T-helper 22 cell (primary cell): ENCODE results near the gene SRGAP1.
"Not testable (repeated sequence)": the region's sequence is repeated elsewhere in the genome, so short reads cannot be mapped to it uniquely, and the experiment has no call there.

Experiments used
- DNase-seq: peaks from one replicate; pipeline ENCODE4 v3.0.0-alpha.2; 2020; ENCODE audit warnings: low read depth

SRGAP1 gene

DNA sequence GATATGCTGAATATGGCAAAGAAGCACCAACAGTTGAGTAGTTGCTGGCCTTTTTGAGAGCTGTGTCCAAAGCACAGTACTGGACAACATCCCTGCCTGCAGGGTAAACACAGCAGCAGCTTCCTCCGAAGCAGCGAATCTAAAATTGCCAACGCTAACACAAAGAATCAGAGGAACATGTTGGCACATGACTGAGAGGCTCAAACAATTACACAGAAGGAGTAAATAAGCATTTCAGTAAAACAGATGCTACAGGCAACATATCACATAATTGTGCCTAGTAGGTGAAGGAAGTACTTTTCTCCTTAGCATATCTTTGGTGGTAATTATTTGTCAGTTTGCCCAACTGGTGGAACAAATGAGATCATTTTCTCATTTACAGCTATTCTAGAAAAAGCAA is 325.5 kb downstream of the SRGAP1 start:
- no peak for DNase-seq

GRCh38 chr12:64170730-64171129 is 326.2 kb downstream of the SRGAP1 start:
- no peak for DNase-seq

DNA sequence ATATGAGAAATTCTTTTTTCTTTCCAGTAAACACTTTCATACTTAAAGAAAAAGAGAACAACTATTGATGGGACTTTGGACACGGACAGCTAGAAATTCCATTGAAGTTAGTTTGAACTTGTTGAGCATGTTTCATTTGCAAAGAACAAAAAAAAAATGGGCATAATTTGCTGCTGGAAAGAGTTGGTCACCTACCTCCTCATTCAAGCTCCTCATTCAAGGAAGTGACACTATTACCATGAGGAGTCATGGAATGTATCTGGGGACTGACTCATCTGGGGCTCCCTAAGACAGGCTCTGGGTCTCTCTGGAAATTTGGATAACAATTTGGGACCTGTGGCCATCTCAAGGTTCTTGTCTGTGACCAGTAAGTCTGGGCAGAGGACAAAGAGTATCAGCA is 327.2 kb downstream of the SRGAP1 start:
- DNase-seq: no peak

DNA sequence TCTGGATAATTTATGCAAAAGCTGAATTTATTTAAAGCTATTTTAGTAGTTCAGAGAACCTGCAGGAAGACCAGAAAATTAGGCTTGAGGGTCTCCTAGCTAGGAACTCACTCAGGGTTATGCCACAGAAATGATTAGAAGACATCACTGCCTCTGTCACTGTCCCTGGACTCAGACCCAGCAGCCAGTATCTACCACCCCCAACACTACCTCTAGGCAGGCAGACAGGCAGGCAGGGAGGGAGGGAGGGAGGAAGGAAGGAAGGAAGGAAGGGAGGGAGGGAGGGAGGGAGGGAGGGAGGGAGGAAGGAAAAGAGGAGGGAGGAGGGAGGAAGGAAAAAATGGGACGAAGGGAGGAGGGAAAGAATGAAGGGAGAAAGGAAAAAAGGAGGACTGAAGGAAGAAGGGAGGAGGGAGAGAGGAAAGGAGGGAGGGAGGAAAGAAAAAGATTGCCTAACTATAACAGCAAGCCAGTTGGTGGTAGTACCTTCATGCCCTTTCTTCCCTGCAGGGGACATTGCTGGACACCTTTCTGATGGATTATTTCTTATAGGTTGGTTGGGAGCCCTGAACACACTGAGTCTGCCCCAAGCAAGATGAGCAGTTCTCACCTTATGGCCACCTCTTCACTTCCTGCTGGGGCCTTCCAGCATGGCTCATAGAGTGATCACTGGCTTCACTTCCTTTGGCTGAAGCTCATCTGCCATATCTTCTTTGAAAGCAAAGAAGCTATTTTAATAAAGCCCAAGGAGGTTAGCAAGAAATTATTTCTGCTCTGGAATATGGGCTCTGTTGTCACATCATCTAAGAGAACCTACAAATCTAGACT is 327.9 kb downstream of the SRGAP1 start:
- no peak for DNase-seq

DNA sequence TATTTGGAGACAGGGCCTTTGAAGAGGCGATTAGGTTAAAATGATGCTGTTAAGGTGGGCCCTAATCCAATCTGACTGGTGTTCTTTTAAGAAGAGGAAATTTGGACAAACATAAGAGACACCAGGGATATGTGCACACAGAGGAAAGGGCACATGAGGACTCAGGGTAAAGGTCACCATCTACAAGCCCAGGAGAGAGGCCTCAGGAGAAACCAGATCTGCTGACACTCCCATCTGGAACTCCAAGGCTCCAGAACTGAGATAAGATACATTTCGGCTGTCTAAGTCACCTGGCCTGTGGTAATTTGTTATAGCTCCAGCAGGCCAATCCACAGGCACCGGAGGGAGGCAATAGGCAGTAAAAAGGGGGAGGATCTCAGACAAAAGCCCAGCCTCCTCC is 329.0 kb downstream of the SRGAP1 start:
- no peak for DNase-seq

- DNase-seq: no peak
These were observed 330.9 kb downstream of the SRGAP1 start for GRCh38 chr12:64175254-64175945.

GRCh38 chr12:64177001-64177400 is 332.5 kb downstream of the SRGAP1 start:
- DNase-seq: no peak

GRCh38 chr12:64178122-64178521 is 333.6 kb downstream of the SRGAP1 start:
- no peak for DNase-seq

GRCh38 chr12:64180951-64181350 is 336.5 kb downstream of the SRGAP1 start:
- no peak for DNase-seq

DNA sequence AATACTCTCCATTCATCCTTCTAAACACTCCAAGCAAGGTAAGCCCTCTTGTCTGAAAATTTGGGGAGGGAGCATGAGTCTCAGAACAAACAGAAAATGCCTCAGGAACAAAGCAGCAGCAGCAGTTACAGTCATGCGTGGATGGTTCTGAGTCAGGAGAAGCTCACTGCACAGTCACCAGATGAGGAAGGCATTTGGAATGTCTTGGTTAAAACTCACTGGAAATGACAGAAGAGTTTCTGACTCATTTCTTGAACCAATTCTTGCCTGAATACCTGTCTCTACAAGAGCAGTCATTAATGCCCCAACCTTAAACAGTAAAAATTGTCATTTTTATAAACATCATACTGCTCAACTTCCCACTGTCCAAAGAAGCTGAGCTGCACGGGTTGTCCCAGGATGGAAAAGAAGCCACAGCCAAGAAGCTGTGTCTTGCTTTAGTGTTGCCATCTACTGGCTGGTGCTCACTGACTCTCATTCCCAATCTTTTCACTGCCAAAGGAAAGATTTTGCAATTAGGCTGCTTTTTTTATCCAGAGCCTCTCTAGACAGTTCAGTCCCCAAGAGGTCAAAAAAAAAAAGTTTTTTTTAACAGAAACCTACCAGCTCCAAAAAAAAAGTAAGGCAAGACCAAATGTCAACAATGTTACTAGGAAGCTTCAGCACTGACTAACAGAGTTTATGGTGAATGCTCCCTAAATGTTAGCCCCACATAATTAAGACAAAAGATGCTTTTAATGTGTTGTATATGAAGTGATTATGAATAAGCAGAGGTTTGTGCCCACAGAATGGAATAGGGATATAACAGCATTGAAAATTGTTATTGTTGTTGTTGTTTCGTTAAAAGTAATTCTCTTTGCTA is 337.2 kb downstream of the SRGAP1 start:
- no peak for DNase-seq

DNA sequence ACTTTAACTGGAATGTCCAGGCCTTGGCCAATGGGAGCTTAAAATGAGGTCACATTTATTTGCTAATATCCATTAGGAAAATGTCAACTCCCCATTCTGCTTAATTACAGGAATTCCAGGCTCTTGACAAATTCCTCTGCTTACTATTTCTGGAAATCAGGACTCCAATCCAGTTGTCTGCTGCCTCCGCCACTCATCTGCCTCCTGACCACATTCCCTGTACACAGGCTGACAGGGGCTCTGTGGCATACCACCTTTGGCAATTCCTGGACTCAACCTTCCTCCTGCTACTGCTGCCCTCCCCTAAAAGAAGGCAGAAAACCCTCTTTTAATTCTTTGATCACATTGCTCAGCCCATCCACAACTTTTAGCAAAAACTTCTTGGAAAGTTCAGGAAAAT is 339.7 kb downstream of the SRGAP1 start:
- DNase-seq: no peak

DNA sequence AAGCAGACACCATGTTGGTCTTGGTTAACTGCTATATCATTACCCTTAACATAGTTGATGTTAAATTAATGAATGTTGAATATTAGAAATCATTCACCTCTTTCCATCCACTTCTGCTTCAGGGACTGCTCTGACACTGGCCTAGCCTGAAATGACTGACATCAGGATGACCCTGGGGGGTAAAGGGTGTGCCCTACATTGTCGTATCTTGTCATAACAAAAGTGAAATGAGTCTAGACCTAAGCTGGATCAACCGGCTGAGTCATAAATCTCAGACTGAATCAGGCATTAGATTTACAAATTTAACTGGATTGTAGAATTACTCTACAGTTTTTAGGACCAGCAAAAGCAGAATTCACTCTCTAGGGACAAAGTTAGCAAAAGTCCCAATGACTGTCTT is 342.3 kb downstream of the SRGAP1 start:
- no peak for DNase-seq

DNA sequence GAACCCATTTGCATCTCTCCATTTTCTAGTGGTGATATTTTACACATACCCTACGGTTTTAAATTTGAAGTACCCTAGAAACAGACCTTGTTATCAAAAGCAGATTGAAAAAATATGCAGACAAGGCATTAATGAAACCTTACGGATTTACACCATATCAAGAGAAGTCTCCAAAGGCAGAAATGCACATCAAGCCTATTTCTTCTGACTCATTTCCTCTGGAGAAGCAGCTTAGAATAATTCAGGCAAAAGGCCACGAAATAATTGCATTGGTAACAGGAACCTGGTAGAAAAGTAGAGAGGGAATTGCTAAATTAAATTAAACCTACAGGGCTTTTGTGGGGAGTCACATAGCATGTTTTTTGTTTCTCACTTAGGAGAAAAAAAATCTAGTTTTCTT is 342.9 kb downstream of the SRGAP1 start:
- DNase-seq: no peak

GRCh38 chr12:64187794-64188193 is 343.3 kb downstream of the SRGAP1 start:
- no peak for DNase-seq

GRCh38 chr12:64189530-64189929 is 345.0 kb downstream of the SRGAP1 start:
- DNase-seq: no peak

- DNase-seq: no peak
These were observed 345.6 kb downstream of the SRGAP1 start for GRCh38 chr12:64190140-64190539.

DNA sequence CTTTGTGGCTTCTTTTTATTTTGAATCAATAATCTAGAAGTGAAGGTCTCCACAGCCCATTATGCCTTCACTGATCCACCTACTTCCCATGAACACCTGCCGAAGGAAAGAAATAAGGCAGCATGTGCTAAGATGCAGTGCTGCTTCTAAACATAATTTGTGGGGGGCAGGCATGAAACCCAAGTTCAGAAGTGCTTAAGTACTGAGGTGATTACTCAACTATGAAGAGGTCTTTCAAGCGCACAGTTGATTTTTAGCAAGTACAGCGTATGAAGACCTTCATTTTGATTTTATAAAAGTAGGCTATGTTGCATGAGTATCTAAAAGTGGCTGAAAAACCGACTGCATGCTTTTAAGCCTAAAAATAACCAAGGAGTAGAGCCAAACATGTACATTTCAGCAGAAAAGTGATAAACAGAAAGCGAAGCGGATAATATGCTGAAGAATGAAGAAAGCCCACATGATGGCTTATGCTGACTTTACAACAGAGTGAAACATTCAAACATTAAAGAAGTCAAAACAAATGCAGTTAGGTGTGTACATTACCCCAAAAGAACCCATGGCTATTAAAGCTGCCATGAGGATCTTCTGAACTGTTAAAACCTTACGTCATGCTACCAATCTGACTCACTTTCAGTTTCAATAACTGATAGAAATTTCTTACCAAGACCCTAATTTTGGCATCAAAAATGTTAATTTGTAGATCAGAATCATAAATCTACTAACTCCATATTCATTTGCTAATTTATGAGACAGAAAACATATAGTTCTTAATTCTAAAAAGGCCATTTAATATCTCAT is 348.3 kb downstream of the SRGAP1 start:
- no peak for DNase-seq

GRCh38 chr12:64193931-64194330 is 349.4 kb downstream of the SRGAP1 start:
- no peak for DNase-seq

DNA sequence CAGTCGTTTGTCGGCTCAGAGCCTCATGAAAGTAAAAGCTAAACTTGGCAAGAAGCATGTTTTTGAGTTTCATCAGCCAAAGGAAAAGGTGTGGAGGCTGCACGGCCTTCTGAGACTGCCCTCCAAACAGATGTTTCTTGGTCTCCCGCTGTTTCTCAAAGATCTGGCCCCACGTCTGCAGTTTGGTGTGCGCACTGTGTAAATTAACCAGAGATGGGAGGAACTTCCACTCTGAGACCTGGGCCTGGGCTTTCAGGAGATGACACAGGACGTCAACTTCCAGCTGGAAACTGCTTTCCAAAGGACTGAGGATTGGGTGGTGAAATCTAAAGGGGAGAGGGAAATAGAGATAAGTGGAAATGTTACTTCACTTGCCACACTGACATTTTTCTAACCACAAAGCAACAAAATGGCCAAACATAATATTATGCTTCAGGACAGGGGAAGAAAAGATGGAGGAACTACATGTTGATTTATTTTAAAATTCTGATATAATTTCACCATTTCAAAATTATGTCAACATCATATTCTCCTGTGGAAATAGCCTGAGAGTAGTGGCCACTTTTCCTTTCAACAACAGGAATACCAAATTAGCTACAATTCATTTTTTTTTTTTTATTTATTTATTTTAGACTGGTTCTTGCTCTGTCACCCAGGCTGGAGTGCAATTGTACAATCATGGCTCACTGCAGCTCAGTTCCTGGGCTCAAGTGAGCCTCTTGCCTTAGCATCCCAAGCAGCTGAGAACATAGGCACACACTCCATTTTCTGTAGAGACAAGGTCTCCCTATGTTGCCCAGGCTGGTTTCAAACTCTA is 350.0 kb downstream of the SRGAP1 start:
- no peak for DNase-seq

DNA sequence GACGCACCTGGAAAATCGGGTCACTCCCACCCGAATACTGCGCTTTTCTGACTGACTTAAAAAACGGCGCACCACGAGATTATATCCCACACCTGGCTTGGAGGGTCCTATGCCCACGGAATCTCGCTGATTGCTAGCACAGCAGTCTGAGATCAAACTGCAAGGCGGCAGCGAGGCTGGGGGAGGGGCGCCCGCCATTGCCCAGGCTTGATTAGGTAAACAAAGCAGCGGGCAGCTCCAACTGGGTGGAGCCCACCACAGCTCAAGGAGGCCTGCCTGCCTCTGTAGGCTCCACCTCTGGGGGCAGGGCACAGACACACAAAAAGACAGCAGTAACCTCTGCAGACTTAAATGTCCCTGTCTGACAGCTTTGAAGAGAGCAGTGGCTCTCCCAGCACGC is 351.3 kb downstream of the SRGAP1 start:
- DNase-seq: not testable (repeated sequence)

DNA sequence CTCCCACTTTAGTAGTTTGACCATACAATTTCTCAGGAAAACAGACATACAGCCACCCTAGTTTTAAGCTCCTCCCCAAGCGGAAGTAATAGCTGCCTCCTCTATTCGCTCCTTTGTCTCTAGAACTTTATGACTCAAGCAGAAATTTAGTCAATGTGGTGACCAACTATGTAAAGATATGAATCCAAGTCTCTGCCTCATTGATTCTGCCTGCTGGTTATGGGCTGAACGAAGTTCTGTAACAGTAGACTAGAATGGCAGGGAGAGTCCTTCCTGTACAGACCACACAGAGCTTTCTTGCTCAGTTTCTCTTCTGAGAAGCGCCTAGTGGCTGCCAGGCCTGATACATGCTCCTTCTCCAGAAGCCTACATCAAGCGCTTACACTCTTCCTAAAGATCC is 358.5 kb downstream of the SRGAP1 start:
- DNase-seq: no peak
